Uterus (tissue), 4 donors: ENCODE data around the gene BUB1B. TPM values are rescaled to one million over a fixed set of nuclear protein-coding genes. Genes with fewer than 3 reads are reported as not detected.

ENCODE experiments used
- DNase-seq, 2 donors: peaks; one replicate each; pipeline ENCODE4 v3.0.0-alpha.2; 2019 to 2020
- H3K27ac ChIP-seq, 2 donors: fragments of 200-600 bp; sonication (generic); 1 replicate in 1 of 2; 2 replicates in 1 of 2; pipeline ENCODE4 v1.5.1; 2016 to 2018
- H3K27me3 ChIP-seq, 2 donors: fragments of 200-600 bp; sonication (generic); one replicate each; pipeline ENCODE4 v1.5.1; 2018 to 2019; ENCODE audit warnings: control low read depth in 1 of 2
- H3K36me3 ChIP-seq, 2 donors: fragments of 200-600 bp; sonication (generic); one replicate each; pipeline ENCODE4 v1.5.1; 2019; ENCODE audit warnings: control low read depth in 1 of 2
- H3K4me1 ChIP-seq, 2 donors: fragments of 200-600 bp; sonication (generic); one replicate each; pipeline ENCODE4 v1.5.1; 2018 to 2019; ENCODE audit warnings: control low read depth in 1 of 2
- H3K4me3 ChIP-seq, 2 donors: fragments of 200-600 bp; sonication (generic); 1 replicate in 1 of 2; 2 replicates in 1 of 2; pipeline ENCODE4 v1.5.1; 2018 to 2019; ENCODE audit warnings: mild to moderate bottlenecking in 1 of 2
- H3K9me3 ChIP-seq, 2 donors: fragments of 200-600 bp; sonication (generic); one replicate each; pipeline ENCODE4 v1.5.1; 2019; ENCODE audit warnings: control low read depth in 1 of 2
- POLR2A ChIP-seq, 2 donors: fragments of 450-650 bp; IDR thresholded peaks; one replicate each; pipeline ENCODE4 v1.6.1; 2016; ENCODE audit warnings: antibody characterized with exemption in 2 of 2, mild to moderate bottlenecking in 1 of 2, moderate library complexity in 1 of 2
- intact Hi-C: fragments of 100-400 bp; cut with DNase I; formaldehyde crosslinking; loops from one replicate; pipeline ENCODE4 v1.15.1; 2023; ENCODE audit warnings: low total_unique reads
- total RNA-seq, 4 donors: library from RNA; depleted of rRNA in 3 of 4; stranded (reverse); fragments of >200 nt in 3 of 4; gene quantifications; one replicate each; pipeline versions ENCODE4 v1.1.0 to v1.2.4, GENCODE V29; 2014 to 2023
- TF ChIP-seq, protein P1 (sequence below), 4 experiments: fragments of 200-600 bp in 2 of 4; fragments of 450-650 bp in 2 of 4; sonication (generic) in 2 of 4; IDR thresholded peaks; one replicate each; pipeline ENCODE4 v1.5.1; 2016 to 2019; ENCODE audit warnings: antibody characterized with exemption in 4 of 4, mild to moderate bottlenecking in 2 of 4, moderate library complexity in 1 of 4
- donor health status: DM: yes; HTN: yes; CAD: no.

The BUB1B gene
- total RNA-seq, 4 donors from 2014 or later: under 0.01 to 31.5 TPM; not detected in 2

DNA sequence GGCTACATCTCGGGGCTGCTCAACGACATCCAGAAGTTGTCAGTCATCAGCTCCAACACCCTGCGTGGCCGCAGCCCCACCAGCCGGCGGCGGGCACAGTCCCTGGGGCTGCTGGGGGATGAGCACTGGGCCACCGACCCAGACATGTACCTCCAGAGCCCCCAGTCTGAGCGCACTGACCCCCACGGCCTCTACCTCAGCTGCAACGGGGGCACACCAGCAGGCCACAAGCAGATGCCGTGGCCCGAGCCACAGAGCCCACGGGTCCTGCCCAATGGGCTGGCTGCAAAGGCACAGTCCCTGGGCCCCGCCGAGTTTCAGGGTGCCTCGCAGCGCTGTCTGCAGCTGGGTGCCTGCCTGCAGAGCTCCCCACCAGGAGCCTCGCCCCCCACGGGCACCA, 105.0 kb downstream of the BUB1B start:
- Histone ChIP-seq H3K4me3 (no peak overlapping the region), H3K9me3 (no peaks in the 10 kb centered on the region), H3K4me1 (peaks cover 0 to 25% of the 10 kb centered on the region in 2 donors), H3K27me3 (no peaks in the 10 kb centered on the region), H3K27ac (peak overlapping the region; percentile 78 to 94), H3K36me3 (no peaks in the 10 kb centered on the region)
- DNase-seq: no peak
- intact Hi-C loops: no loop called here
- no peak for TF ChIP-seq POLR2A (IDR thresholded peaks at IDR 0.05)
- TF ChIP-seq, protein P1, sequence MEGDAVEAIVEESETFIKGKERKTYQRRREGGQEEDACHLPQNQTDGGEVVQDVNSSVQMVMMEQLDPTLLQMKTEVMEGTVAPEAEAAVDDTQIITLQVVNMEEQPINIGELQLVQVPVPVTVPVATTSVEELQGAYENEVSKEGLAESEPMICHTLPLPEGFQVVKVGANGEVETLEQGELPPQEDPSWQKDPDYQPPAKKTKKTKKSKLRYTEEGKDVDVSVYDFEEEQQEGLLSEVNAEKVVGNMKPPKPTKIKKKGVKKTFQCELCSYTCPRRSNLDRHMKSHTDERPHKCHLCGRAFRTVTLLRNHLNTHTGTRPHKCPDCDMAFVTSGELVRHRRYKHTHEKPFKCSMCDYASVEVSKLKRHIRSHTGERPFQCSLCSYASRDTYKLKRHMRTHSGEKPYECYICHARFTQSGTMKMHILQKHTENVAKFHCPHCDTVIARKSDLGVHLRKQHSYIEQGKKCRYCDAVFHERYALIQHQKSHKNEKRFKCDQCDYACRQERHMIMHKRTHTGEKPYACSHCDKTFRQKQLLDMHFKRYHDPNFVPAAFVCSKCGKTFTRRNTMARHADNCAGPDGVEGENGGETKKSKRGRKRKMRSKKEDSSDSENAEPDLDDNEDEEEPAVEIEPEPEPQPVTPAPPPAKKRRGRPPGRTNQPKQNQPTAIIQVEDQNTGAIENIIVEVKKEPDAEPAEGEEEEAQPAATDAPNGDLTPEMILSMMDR (IDR thresholded peaks at IDR 0.05): no peak

DNA sequence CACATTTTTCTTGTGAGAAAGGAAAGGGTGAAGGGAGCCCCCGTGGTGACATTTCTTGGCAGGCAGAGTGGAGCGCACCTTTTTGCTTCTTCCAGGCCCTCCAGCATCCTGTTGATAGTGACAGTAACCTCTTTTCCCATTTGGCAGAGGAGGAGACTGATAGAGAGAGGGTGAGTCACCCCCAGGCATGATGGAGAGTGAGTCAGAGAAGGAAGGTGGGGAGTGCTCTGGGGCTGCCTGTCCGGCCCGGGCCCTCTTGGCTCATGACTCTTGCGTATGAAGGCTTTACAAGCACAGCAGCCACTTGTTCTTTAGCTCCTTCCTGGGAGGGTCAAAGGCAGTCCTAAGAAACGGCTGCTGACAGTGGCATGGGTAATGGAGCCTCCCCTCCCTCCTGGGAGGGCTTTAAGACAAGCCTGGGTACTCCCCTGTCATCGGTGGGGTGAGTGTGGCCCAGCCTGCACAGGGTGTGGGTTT, 106.0 kb downstream of the BUB1B start:
- intact Hi-C loops: no loop called here
- no peak overlapping the region for H3K4me3 ChIP-seq
- DNase-seq: peak; percentile 52 to 94
- H3K36me3 ChIP-seq: no peaks in the 10 kb centered on the region
- no peaks in the 10 kb centered on the region for H3K27me3 ChIP-seq
- TF ChIP-seq, protein P1 (IDR thresholded peaks at IDR 0.05): no peak
- peak in 1 of 2 donors; percentile 28 for TF ChIP-seq POLR2A (IDR thresholded peaks at IDR 0.05)
- peaks cover 0 to 25% of the 10 kb centered on the region in 2 donors for H3K4me1 ChIP-seq
- H3K27ac ChIP-seq: peak overlapping the region; percentile 83 to 94
- no peaks in the 10 kb centered on the region for H3K9me3 ChIP-seq

DNA sequence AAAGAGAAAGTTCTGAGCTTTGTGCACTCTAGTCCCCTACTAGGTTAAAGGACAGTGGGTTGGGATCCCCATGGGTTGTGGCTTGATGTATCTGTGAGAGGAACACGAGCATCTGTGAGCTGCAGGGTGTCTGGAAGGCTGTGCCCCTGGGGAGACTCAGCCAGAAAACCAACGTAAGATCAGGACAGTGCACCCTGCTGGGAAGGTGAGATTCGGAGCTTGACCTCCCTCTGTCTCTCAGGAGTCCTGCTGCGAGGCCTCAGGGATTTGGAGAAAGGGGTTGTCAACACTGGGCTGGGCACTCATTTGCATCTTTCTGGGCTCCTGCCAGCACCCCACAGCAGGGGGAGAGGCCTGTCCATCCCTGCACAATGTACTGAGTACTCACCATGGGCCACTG, 106.8 kb downstream of the BUB1B start:
- Histone ChIP-seq H3K27ac (peak overlapping the region; percentile 83 to 94), H3K4me3 (no peak overlapping the region), H3K27me3 (no peaks in the 10 kb centered on the region), H3K36me3 (no peaks in the 10 kb centered on the region), H3K4me1 (peaks cover 0 to 25% of the 10 kb centered on the region in 2 donors), H3K9me3 (no peaks in the 10 kb centered on the region)
- no peak for DNase-seq
- no peak for TF ChIP-seq POLR2A (IDR thresholded peaks at IDR 0.05)
- TF ChIP-seq, protein P1 (IDR thresholded peaks at IDR 0.05): no peak
- intact Hi-C loops: no loop called here

DNA sequence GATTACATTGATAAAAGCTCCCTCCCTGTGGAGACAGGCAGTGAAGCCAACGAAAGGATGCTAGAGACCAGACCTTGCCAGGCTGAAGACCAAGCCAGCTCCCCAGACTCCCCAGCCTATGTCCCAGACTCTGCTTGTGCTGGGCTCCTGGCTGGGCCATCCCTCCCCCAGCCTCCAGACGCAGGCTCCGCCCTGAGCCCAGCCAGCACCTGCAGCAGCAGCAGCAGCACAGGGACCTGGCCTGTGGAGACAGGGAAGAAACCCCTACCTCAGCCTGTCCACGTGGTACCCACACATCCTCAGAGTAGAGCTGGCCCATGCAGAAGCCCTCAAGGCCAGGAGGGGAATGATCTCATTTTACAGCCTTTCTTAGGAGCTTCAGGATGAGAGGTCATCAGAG, 108.7 kb downstream of the BUB1B start:
- Histone ChIP-seq H3K4me1 (peaks cover 0 to 13% of the 10 kb centered on the region in 2 donors), H3K4me3 (no peak overlapping the region), H3K9me3 (no peaks in the 10 kb centered on the region), H3K27me3 (no peaks in the 10 kb centered on the region), H3K27ac (no peak overlapping the region), H3K36me3 (no peaks in the 10 kb centered on the region)
- intact Hi-C loops: loop anchor here (5.0 kb wide), 2 partner anchors 52 to 217 kb away; no protein-coding TSS in a partner anchor
- no peak for DNase-seq
- TF ChIP-seq, protein P1 (IDR thresholded peaks at IDR 0.05): no peak
- TF ChIP-seq POLR2A (IDR thresholded peaks at IDR 0.05): no peak

DNA sequence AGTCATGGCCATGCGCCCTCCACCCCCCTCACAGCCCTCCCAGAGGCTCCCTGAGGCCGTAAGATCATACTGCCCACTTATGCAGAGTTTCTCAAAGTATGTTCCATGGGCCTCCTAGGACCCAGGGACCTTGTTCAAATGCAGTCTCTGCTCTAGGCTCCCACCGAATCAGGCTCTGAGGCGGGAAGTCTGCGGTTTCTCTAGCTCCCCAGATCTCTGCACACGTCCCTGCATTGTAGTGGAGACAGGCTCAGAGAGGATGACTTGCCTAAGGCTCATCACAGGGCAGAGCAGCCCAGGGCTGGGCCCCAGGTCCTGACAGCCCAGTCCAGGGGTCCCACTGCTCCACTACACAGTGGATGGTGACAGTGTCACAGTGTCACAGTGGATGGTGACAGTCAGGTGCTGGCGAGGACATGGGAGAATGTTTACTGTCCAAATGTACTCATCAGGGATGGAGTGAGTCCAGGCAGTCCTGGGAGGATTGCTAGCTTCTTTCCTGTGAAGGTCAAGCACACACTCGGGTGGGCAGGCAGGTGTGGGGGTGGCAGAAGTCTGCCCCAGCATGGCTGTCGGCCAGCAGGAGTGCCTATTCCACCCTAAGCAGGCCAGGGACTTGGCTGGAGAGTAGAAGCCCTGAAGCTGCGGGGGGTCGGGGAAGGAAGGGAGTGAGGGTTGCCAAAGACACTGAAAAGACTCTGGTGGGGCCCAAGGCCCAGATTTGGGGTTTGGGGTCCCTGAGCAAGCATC, 109.6 kb downstream of the BUB1B start:
- no peaks in the 10 kb centered on the region for H3K9me3 ChIP-seq
- H3K36me3 ChIP-seq: no peaks in the 10 kb centered on the region
- TF ChIP-seq POLR2A (IDR thresholded peaks at IDR 0.05): no peak
- TF ChIP-seq, protein P1 (IDR thresholded peaks at IDR 0.05): no peak
- H3K27ac ChIP-seq: no peak overlapping the region
- intact Hi-C loops: loop anchor here (5.0 kb wide), 2 partner anchors 53 to 218 kb away; no protein-coding TSS in a partner anchor
- H3K27me3 ChIP-seq: no peaks in the 10 kb centered on the region
- peaks cover 0 to 13% of the 10 kb centered on the region in 2 donors for H3K4me1 ChIP-seq
- no peak overlapping the region for H3K4me3 ChIP-seq
- no peak for DNase-seq
